K562 (cell line): ENCODE results near the gene NFIC. TPM values are rescaled to one million over a fixed set of nuclear protein-coding genes. Genes with fewer than 3 reads are reported as not detected.

Source experiments
- BACH1 ChIP-seq: fragments of 200-800 bp; sonication (Bioruptor generic); IDR thresholded peaks from 2 replicates; pipeline ENCODE4 v1.6.1; 2016; ENCODE audit warnings: missing genetic modification characterization, missing compliant biosample characterization
- BMI1 ChIP-seq: fragments of 150-350 bp; IDR thresholded peaks from 2 replicates; pipeline ENCODE4 v1.6.1; 2014; ENCODE audit warnings: low read length
- CUX1 ChIP-seq: fragments of 200-800 bp; sonication (Bioruptor generic); IDR thresholded peaks from 2 replicates; pipeline ENCODE4 v1.6.1; 2016; ENCODE audit warnings: missing genetic modification characterization, missing compliant biosample characterization
- ETS2 ChIP-seq: IDR thresholded peaks from 2 replicates; pipeline ENCODE4 v1.6.1; 2016; ENCODE audit warnings: borderline replicate concordance, missing genetic modification characterization, mild to moderate bottlenecking, moderate library complexity, missing compliant biosample characterization; ENCODE audit not compliant: poor library complexity, severe bottlenecking
- ETV1 ChIP-seq: fragments of 450-650 bp; conservative IDR thresholded peaks from 2 replicates; pipeline ENCODE4 v1.6.1; 2016; ENCODE audit warnings: missing genetic modification characterization, control low read depth, low read depth, missing compliant biosample characterization
- FOXM1 ChIP-seq, 2 experiments: fragments of 450-650 bp in 1 of 2; sonication (generic) in 1 of 2; formaldehyde crosslinking in 1 of 2; IDR thresholded peaks; 2 replicates each; pipeline versions ENCODE4 v1.6.1 to v1.9.0; 2017 to 2022; ENCODE audit warnings: low read depth in 2 of 2, mild to moderate bottlenecking in 2 of 2, missing genetic modification reagents in 1 of 2, moderate library complexity in 1 of 2
- HNRNPLL ChIP-seq: fragments of 200-400 bp; formaldehyde crosslinking; IDR thresholded peaks from 2 replicates; pipeline ENCODE4 v1.6.1; 2017; ENCODE audit warnings: low read length, low read depth, mild to moderate bottlenecking; ENCODE audit not compliant: poor library complexity, severe bottlenecking
- MAZ ChIP-seq, 2 experiments: fragments of 450-650 bp in 1 of 2; sonication (generic) in 1 of 2; formaldehyde crosslinking; IDR thresholded peaks in 1 of 2; conservative IDR thresholded peaks in 1 of 2; 2 replicates each; pipeline versions ENCODE4 v1.4.0 to v1.5.0; 2020; ENCODE audit warnings: mild to moderate bottlenecking in 1 of 2, missing genetic modification reagents in 1 of 2
- MEF2A ChIP-seq: IDR thresholded peaks from 2 replicates; pipeline ENCODE4 v1.6.1; 2011; ENCODE audit warnings: low read depth, mild to moderate bottlenecking, low read length, moderate library complexity; ENCODE audit not compliant: control insufficient read depth
- PHF20 ChIP-seq: fragments of 450-650 bp; IDR thresholded peaks from 2 replicates; pipeline ENCODE4 v1.6.1; 2018; ENCODE audit not compliant: partially characterized antibody
- PTTG1 ChIP-seq: fragments of 450-650 bp; IDR thresholded peaks from 2 replicates; pipeline ENCODE4 v1.6.1; 2016; ENCODE audit warnings: low read depth, mild to moderate bottlenecking, missing genetic modification characterization, missing compliant biosample characterization
- SIN3B ChIP-seq: fragments of 450-650 bp; IDR thresholded peaks from 2 replicates; pipeline ENCODE4 v1.6.1; 2017; ENCODE audit warnings: low read depth, mild to moderate bottlenecking, moderate library complexity
- SRSF7 ChIP-seq: fragments of 200-400 bp; formaldehyde crosslinking; optimal IDR thresholded peaks from 2 replicates; pipeline ENCODE3; 2017; ENCODE audit warnings: mild to moderate bottlenecking, low read depth, low read length
- STAT5B ChIP-seq: fragments of 250-450 bp; sonication (Bioruptor Pico); IDR thresholded peaks from 2 replicates; pipeline ENCODE4 v1.8.0; 2021; ENCODE audit warnings: mild to moderate bottlenecking, inconsistent platforms
- TSC22D4 ChIP-seq: fragments of 450-650 bp; IDR thresholded peaks from 2 replicates; pipeline ENCODE4 v1.6.1; 2016; ENCODE audit warnings: missing genetic modification characterization, missing biosample characterization, control low read depth
- YY1 ChIP-seq, 3 experiments: IDR thresholded peaks; 2 replicates each; pipeline ENCODE4 v1.6.1; 2011; ENCODE audit warnings: low read length in 2 of 3, mild to moderate bottlenecking in 2 of 3, moderate library complexity in 2 of 3, borderline replicate concordance in 1 of 3, control low read depth in 1 of 3, low read depth in 1 of 3; ENCODE audit not compliant: insufficient read depth in 3 of 3, insufficient replicate concordance in 2 of 3, control insufficient read depth in 1 of 3, insufficient read length in 1 of 3; ENCODE audit errors: extremely low read depth in 1 of 3
- ZBTB7A ChIP-seq: IDR thresholded peaks from 2 replicates; pipeline ENCODE4 v1.6.1; 2011; ENCODE audit warnings: low read depth, mild to moderate bottlenecking, low read length, moderate library complexity, borderline replicate concordance; ENCODE audit not compliant: control insufficient read depth
- ZNF12 ChIP-seq: sonication (generic); formaldehyde crosslinking; IDR thresholded peaks from 2 replicates; pipeline ENCODE4 v1.4.0; 2020; ENCODE audit warnings: mild to moderate bottlenecking, missing genetic modification reagents
- ZNF174 ChIP-seq: fragments of 250-450 bp; sonication (Bioruptor Pico); IDR thresholded peaks from 2 replicates; pipeline ENCODE4 v1.4.0; 2020; ENCODE audit warnings: mild to moderate bottlenecking
- ZNF324 ChIP-seq: fragments of 250-450 bp; sonication (Bioruptor Pico); IDR thresholded peaks from 2 replicates; pipeline ENCODE4 v1.4.0; 2020; ENCODE audit warnings: mild to moderate bottlenecking
- polyA plus RNA-seq, 8 experiments: library from polyadenylated mRNA; depleted of rRNA in 4 of 8; stranded (reverse) in 5 of 8; unstranded in 3 of 8; fragments of >200 nt; fragmentation: Nextera tagmentation in 2 of 8; fragmentation: Illumina TruSeq in 1 of 8; extraction: Ambion mirVana in 2 of 8; extraction: Trizol in 1 of 8; gene quantifications; 2 replicates each; pipeline versions ENCODE4 v1.2.1 to v1.2.3, GENCODE V29; 2011 to 2014; ENCODE audit warnings: inconsistent platforms in 1 of 8, missing spikeins in 1 of 8
- total RNA-seq, 7 experiments: library from RNA; depleted of rRNA in 6 of 7; stranded (reverse); fragments of >200 nt in 6 of 7; fragmentation: Illumina TruSeq in 2 of 7; extraction: Trizol in 2 of 7; gene quantifications; 2 replicates each; pipeline versions ENCODE4 v1.2.1 to v1.2.3, GENCODE V29; 2011 to 2021; ENCODE audit warnings: low replicate concordance in 1 of 7

Gene NFIC
- total and polyA plus RNA-seq, 9 of the 15 experiments (the other 6 are each of a cell fraction or from before 2014, with no cell fraction given) = 0.71 to 62.1 (median 6.9) TPM

- no peak for TF ChIP-seq TSC22D4 (tag)
- TF ChIP-seq ZNF12 = no peak
- no peak for TF ChIP-seq STAT5B (CRISPR knock-in tag)
- no peak for TF ChIP-seq MEF2A
- TF ChIP-seq ZBTB7A = peak; percentile 25; the same call in 1 of the 2 replicates
- TF ChIP-seq SIN3B = no peak
- no peak for TF ChIP-seq BACH1 (tag)
- TF ChIP-seq SRSF7 = no peak
- TF ChIP-seq YY1 (IDR thresholded peaks at IDR 0.05; ENCODE audit: borderline replicate concordance in 1 of 3, control insufficient read depth in 1 of 3, extremely low read depth in 1 of 3, insufficient read depth in 3 of 3, insufficient read length in 1 of 3, insufficient replicate concordance in 2 of 3, low read depth in 1 of 3, low read length in 2 of 3) = no peak
- no peak for TF ChIP-seq PTTG1 (tag)
- no peak for TF ChIP-seq FOXM1 (IDR thresholded peaks at IDR 0.05; ENCODE audit: low read depth)
- TF ChIP-seq FOXM1 (CRISPR knock-in tag; IDR thresholded peaks at IDR 0.05; ENCODE audit: low read depth) = no peak
- TF ChIP-seq ETS2 (tag) = no peak
- TF ChIP-seq ZNF174 (CRISPR knock-in tag) = no peak
- peak in 1 of 2 experiments; percentile 4; a peak in 1 of 4 replicates for TF ChIP-seq MAZ (CRISPR knock-in tag; conservative IDR thresholded peaks at IDR 0.05 in 1 of 2, IDR thresholded peaks at IDR 0.05 in 1 of 2)
- no peak for TF ChIP-seq BMI1
- no peak for TF ChIP-seq HNRNPLL
- TF ChIP-seq ZNF324 (CRISPR knock-in tag) = peak; percentile 29; the same call in 1 of the 2 replicates
- TF ChIP-seq CUX1 (CRISPR knock-in tag) = no peak
- peak; percentile 22 for TF ChIP-seq PHF20
- no peak for TF ChIP-seq ETV1 (tag)
These were observed 1.1 kb upstream of the NFIC start (continued) for GRCh38 chr19:3365093-3365835.
